ENCODE measurements around the gene COLEC12.

- TF ChIP-seq, protein P1, sequence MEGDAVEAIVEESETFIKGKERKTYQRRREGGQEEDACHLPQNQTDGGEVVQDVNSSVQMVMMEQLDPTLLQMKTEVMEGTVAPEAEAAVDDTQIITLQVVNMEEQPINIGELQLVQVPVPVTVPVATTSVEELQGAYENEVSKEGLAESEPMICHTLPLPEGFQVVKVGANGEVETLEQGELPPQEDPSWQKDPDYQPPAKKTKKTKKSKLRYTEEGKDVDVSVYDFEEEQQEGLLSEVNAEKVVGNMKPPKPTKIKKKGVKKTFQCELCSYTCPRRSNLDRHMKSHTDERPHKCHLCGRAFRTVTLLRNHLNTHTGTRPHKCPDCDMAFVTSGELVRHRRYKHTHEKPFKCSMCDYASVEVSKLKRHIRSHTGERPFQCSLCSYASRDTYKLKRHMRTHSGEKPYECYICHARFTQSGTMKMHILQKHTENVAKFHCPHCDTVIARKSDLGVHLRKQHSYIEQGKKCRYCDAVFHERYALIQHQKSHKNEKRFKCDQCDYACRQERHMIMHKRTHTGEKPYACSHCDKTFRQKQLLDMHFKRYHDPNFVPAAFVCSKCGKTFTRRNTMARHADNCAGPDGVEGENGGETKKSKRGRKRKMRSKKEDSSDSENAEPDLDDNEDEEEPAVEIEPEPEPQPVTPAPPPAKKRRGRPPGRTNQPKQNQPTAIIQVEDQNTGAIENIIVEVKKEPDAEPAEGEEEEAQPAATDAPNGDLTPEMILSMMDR (IDR thresholded peaks at IDR 0.05): no peak
- TF ChIP-seq EP300 (IDR thresholded peaks at IDR 0.05): no peak
- no peak for TF ChIP-seq POLR2A (IDR thresholded peaks at IDR 0.05)
Observed at GRCh38 chr18:317618-318017, 182.9 kb downstream of the COLEC12 start.
